ENCODE results near the gene PKN3.
"Not testable (repeated sequence)": the region's sequence is repeated elsewhere in the genome, so short reads cannot be mapped to it uniquely, and the experiment has no call there.

PKN3 gene

GRCh38 chr9:128689293-128689774, 13.0 kb upstream of the PKN3 start:
- Histone ChIP-seq H4K20me1 (ENCODE audit: insufficient read depth, low read length) (peaks cover 8% of the 10 kb centered on the region), H3K4me3 (ENCODE audit: low read depth, low read length, poor library complexity, severe bottlenecking) (peak overlapping the region; percentile 69), H3F3A (ENCODE audit: insufficient read depth, low read length) (no peaks in the 10 kb centered on the region; the same call in 1 of the 2 replicates), H3K27ac (ENCODE audit: low read depth, low read length, poor library complexity, severe bottlenecking) (peak overlapping the region; percentile 35), H3K4me1 (ENCODE audit: insufficient read depth, low read length, severe bottlenecking) (peaks cover 54% of the 10 kb centered on the region), H3K9me3 (ENCODE audit: low read length) (no peaks in the 10 kb centered on the region), H3K9ac (ENCODE audit: low read length) (peak overlapping the region; percentile 79), H2AFZ (ENCODE audit: low read length) (no peak overlapping the region), H3K27me3 (ENCODE audit: insufficient read depth, low read length) (no peaks in the 10 kb centered on the region), H3K9me2 (ENCODE audit: low read depth, low read length) (no peaks in the 10 kb centered on the region), H3K36me3 (ENCODE audit: insufficient read depth, low read length) (peaks cover 43% of the 10 kb centered on the region), H3K79me2 (ENCODE audit: insufficient read depth, low read length) (peaks cover 55% of the 10 kb centered on the region), H3K4me2 (ENCODE audit: low read length) (0 out of 2 replicates have a peak overlapping the region, but pooled peaks have one; percentile 15)
- TF ChIP-seq CTCF (IDR thresholded peaks at IDR 0.05; ENCODE audit: low read length) = no peak
- no peak for TF ChIP-seq EZH2 (IDR thresholded peaks at IDR 0.05; ENCODE audit: borderline replicate concordance, low read length)

- Histone ChIP-seq H3F3A (ENCODE audit: insufficient read depth, low read length) (no peaks in the 10 kb centered on the region; the same call in 1 of the 2 replicates), H3K4me2 (ENCODE audit: low read length) (peak overlapping the region; percentile 87), H3K4me3 (ENCODE audit: low read depth, low read length, poor library complexity, severe bottlenecking) (peak overlapping the region; percentile 97), H3K27me3 (ENCODE audit: insufficient read depth, low read length) (no peaks in the 10 kb centered on the region), H4K20me1 (ENCODE audit: insufficient read depth, low read length) (peaks cover 8% of the 10 kb centered on the region), H3K4me1 (ENCODE audit: insufficient read depth, low read length, severe bottlenecking) (peaks cover 48% of the 10 kb centered on the region), H3K9me2 (ENCODE audit: low read depth, low read length) (no peaks in the 10 kb centered on the region), H3K79me2 (ENCODE audit: insufficient read depth, low read length) (peaks cover 48% of the 10 kb centered on the region), H3K36me3 (ENCODE audit: insufficient read depth, low read length) (peaks cover 48% of the 10 kb centered on the region), H3K27ac (ENCODE audit: low read depth, low read length, poor library complexity, severe bottlenecking) (peak overlapping the region; percentile 38), H3K9me3 (ENCODE audit: low read length) (no peaks in the 10 kb centered on the region), H3K9ac (ENCODE audit: low read length) (peak overlapping the region; percentile 96), H2AFZ (ENCODE audit: low read length) (no peak overlapping the region)
- TF ChIP-seq EZH2 (IDR thresholded peaks at IDR 0.05; ENCODE audit: borderline replicate concordance, low read length) (no peak), CTCF (IDR thresholded peaks at IDR 0.05; ENCODE audit: low read length) (no peak)
These were observed 12.3 kb upstream of the PKN3 start for GRCh38 chr9:128689820-128690683.

- H3K9me2 ChIP-seq (ENCODE audit: low read depth, low read length) = no peaks in the 10 kb centered on the region
- peak overlapping the region; percentile 38 for H3K27ac ChIP-seq (ENCODE audit: low read depth, low read length, poor library complexity, severe bottlenecking)
- H3K9me3 ChIP-seq (ENCODE audit: low read length) = no peaks in the 10 kb centered on the region
- H3K79me2 ChIP-seq (ENCODE audit: insufficient read depth, low read length) = peaks cover 42% of the 10 kb centered on the region
- H3K9ac ChIP-seq (ENCODE audit: low read length) = peak overlapping the region; percentile 96
- peaks cover 51% of the 10 kb centered on the region for H3K36me3 ChIP-seq (ENCODE audit: insufficient read depth, low read length)
- peaks cover 42% of the 10 kb centered on the region for H3K4me1 ChIP-seq (ENCODE audit: insufficient read depth, low read length, severe bottlenecking)
- no peaks in the 10 kb centered on the region; the same call in 1 of the 2 replicates for H3F3A ChIP-seq (ENCODE audit: insufficient read depth, low read length)
- peaks cover 8% of the 10 kb centered on the region for H4K20me1 ChIP-seq (ENCODE audit: insufficient read depth, low read length)
- no peaks in the 10 kb centered on the region for H3K27me3 ChIP-seq (ENCODE audit: insufficient read depth, low read length)
- no peak overlapping the region for H2AFZ ChIP-seq (ENCODE audit: low read length)
- TF ChIP-seq CTCF (IDR thresholded peaks at IDR 0.05; ENCODE audit: low read length) = no peak
- TF ChIP-seq EZH2 (IDR thresholded peaks at IDR 0.05; ENCODE audit: borderline replicate concordance, low read length) = no peak
- peak overlapping the region; percentile 97 for H3K4me3 ChIP-seq (ENCODE audit: low read depth, low read length, poor library complexity, severe bottlenecking)
- H3K4me2 ChIP-seq (ENCODE audit: low read length) = peak overlapping the region; percentile 87
These were observed 11.6 kb upstream of the PKN3 start for GRCh38 chr9:128690684-128691034.

GRCh38 chr9:128693738-128694137, 8.6 kb upstream of the PKN3 start:
- not testable (repeated sequence) for H3K4me2 ChIP-seq (ENCODE audit: low read length)

More at GRCh38 chr9:128693738-128694137, 8.6 kb upstream of the PKN3 start:
- peaks cover 72% of the 10 kb centered on the region for H3K36me3 ChIP-seq (ENCODE audit: insufficient read depth, low read length)
- not testable (repeated sequence) for H3K27me3 ChIP-seq (ENCODE audit: insufficient read depth, low read length); H4K20me1 ChIP-seq (ENCODE audit: insufficient read depth, low read length); H2AFZ ChIP-seq (ENCODE audit: low read length); H3K9me3 ChIP-seq (ENCODE audit: low read length); H3K9me2 ChIP-seq (ENCODE audit: low read depth, low read length); H3K27ac ChIP-seq (ENCODE audit: low read depth, low read length, poor library complexity, severe bottlenecking); H3F3A ChIP-seq (ENCODE audit: insufficient read depth, low read length); H3K9ac ChIP-seq (ENCODE audit: low read length); H3K4me3 ChIP-seq (ENCODE audit: low read depth, low read length, poor library complexity, severe bottlenecking)
- H3K4me1 ChIP-seq (ENCODE audit: insufficient read depth, low read length, severe bottlenecking) = peaks cover 12% of the 10 kb centered on the region
- peaks cover 23% of the 10 kb centered on the region for H3K79me2 ChIP-seq (ENCODE audit: insufficient read depth, low read length)

Data from OCI-LY1 (cell line).